ENCODE data around the gene SLC38A10.
A peak's percentile ranks its signal among the peaks of the same experiment; 100 is the strongest.

The SLC38A10 gene

GRCh38 chr17:81239714-81240555 lies 55.2 kb downstream of the SLC38A10 start:
- DNase-seq (ENCODE audit: low spot score) = no peak

GRCh38 chr17:81238815-81239713 lies 56.0 kb downstream of the SLC38A10 start, which contains the start of the genes NDUFAF8 and TEPSIN:
NDUFAF8 (plus strand) TSS chr17:81239318; CDS start chr17:81239364, 46 bp downstream.
TEPSIN (minus strand) TSS chr17:81239055; CDS start chr17:81239033, 22 bp downstream.
- DNase-seq (ENCODE audit: low spot score) = peak; percentile 100

- no peak for DNase-seq (ENCODE audit: low spot score)
Observed at GRCh38 chr17:81238490-81238814, 56.7 kb downstream of the SLC38A10 start.

GRCh38 chr17:81237591-81238489 lies 57.3 kb downstream of the SLC38A10 start:
- no peak for DNase-seq (ENCODE audit: low spot score)

GRCh38 chr17:81236784-81237183 lies 58.3 kb downstream of the SLC38A10 start:
- DNase-seq (ENCODE audit: low spot score) = no peak

GRCh38 chr17:81235822-81236740 lies 59.0 kb downstream of the SLC38A10 start:
- no peak for DNase-seq (ENCODE audit: low spot score)

GRCh38 chr17:81234940-81235821 lies 59.9 kb downstream of the SLC38A10 start:
- no peak for DNase-seq (ENCODE audit: low spot score)

- no peak for DNase-seq (ENCODE audit: low spot score)
Observed at GRCh38 chr17:81234506-81234855, 60.6 kb downstream of the SLC38A10 start.

GRCh38 chr17:81233811-81234505 lies 61.1 kb downstream of the SLC38A10 start:
- no peak for DNase-seq (ENCODE audit: low spot score)

- no peak for DNase-seq (ENCODE audit: low spot score)
Observed at GRCh38 chr17:81233316-81233715, 61.8 kb downstream of the SLC38A10 start.

GRCh38 chr17:81232616-81233241 lies 62.4 kb downstream of the SLC38A10 start:
- no peak for DNase-seq (ENCODE audit: low spot score)

- DNase-seq (ENCODE audit: low spot score) = no peak
Observed at GRCh38 chr17:81231766-81232581, 63.1 kb downstream of the SLC38A10 start.

- DNase-seq (ENCODE audit: low spot score) = no peak
Observed at GRCh38 chr17:81231121-81231645, 63.9 kb downstream of the SLC38A10 start.

GRCh38 chr17:81230043-81230820 lies 64.9 kb downstream of the SLC38A10 start:
- no peak for DNase-seq (ENCODE audit: low spot score)

- DNase-seq (ENCODE audit: low spot score) = no peak
Observed at GRCh38 chr17:81229666-81229920, 65.5 kb downstream of the SLC38A10 start.

GRCh38 chr17:81228834-81229665 lies 66.1 kb downstream of the SLC38A10 start:
- no peak for DNase-seq (ENCODE audit: low spot score)
